ENCODE measurements around the gene TRABD2B. TPM values are rescaled to one million over a fixed set of nuclear protein-coding genes. Genes with fewer than 3 reads are reported as not detected.

TRABD2B gene
- total RNA-seq, 1 experiment from 2014 or later = not detected

DNA sequence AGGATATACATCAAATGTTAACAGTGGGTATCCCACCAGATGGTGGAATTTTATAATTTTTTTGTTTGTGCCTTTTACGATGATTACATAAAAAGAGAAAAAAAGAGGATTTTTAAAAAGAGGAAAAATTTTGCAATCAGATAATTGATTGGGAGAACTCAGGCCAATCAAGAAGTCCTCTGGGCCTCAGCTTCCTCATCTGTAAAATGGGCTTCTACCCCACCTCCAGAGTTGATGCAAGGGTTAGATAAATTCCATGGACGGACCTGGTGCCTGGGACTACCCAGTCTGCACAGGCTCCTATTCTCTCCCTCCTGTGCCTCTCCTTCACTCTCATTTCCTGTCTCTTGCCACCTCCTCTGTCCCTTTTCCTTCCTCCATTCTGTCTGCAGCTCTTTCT lies 88.9 kb downstream of the TRABD2B start:
- POLR2A ChIA-PET (ENCODE audit: low non-redundant PET) = no interaction called here
- CTCF ChIA-PET = no interaction called here
- Histone ChIP-seq H3K4me3 (ENCODE audit: low read depth, low read length, poor library complexity, severe bottlenecking) (no peak overlapping the region), H3K9me3 (ENCODE audit: low read depth, low read length, poor library complexity, severe bottlenecking) (no peaks in the 10 kb centered on the region), H3K4me1 (ENCODE audit: insufficient read depth, low read length, poor library complexity, severe bottlenecking) (no peaks in the 10 kb centered on the region), H3K27me3 (replicated peaks; ENCODE audit: insufficient read depth, low read depth, low read length, poor library complexity) (peaks cover 15% of the 10 kb centered on the region), H3K27ac (ENCODE audit: low read depth, low read length, poor library complexity, severe bottlenecking) (no peak overlapping the region), H3K36me3 (ENCODE audit: insufficient read depth, low read length, poor library complexity, severe bottlenecking) (no peaks in the 10 kb centered on the region)
- intact Hi-C loops (cut with micrococcal nuclease; ENCODE audit: unreplicated experiment) = no loop called here
- TF ChIP-seq, protein P1, sequence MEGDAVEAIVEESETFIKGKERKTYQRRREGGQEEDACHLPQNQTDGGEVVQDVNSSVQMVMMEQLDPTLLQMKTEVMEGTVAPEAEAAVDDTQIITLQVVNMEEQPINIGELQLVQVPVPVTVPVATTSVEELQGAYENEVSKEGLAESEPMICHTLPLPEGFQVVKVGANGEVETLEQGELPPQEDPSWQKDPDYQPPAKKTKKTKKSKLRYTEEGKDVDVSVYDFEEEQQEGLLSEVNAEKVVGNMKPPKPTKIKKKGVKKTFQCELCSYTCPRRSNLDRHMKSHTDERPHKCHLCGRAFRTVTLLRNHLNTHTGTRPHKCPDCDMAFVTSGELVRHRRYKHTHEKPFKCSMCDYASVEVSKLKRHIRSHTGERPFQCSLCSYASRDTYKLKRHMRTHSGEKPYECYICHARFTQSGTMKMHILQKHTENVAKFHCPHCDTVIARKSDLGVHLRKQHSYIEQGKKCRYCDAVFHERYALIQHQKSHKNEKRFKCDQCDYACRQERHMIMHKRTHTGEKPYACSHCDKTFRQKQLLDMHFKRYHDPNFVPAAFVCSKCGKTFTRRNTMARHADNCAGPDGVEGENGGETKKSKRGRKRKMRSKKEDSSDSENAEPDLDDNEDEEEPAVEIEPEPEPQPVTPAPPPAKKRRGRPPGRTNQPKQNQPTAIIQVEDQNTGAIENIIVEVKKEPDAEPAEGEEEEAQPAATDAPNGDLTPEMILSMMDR (conservative IDR thresholded peaks at IDR 0.05; ENCODE audit: low read depth, low read length) = no peak
- TF ChIP-seq EZH2 (IDR thresholded peaks at IDR 0.05; ENCODE audit: borderline replicate concordance, low read depth, low read length, poor library complexity, severe bottlenecking) = no peak
- no peak for DNase-seq (ENCODE audit: low spot score)
- no TSS peak for BruUV-seq (replicated peaks)

DNA sequence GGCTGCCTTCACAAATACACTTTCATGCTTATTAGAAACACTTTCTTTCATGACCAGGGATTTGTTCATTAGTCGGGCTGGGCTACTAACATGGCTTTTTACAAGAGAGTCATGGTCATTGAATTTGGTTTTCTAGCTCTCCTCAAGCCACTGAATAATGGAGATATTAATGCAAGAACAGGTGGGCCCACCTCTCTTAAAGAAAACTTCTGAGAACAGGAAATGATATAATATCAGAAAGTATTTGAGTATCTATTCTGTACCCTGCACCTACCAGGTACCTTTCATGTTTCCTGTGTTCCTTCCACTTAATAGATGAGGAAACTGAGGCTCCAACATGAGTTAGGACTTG lies 90.0 kb downstream of the TRABD2B start:
- DNase-seq (ENCODE audit: low spot score) = no peak
- ChIA-PET POLR2A (ENCODE audit: low non-redundant PET) (no interaction called here), CTCF (no interaction called here)
- H3K4me1 ChIP-seq (ENCODE audit: insufficient read depth, low read length, poor library complexity, severe bottlenecking) = no peaks in the 10 kb centered on the region
- H3K4me3 ChIP-seq (ENCODE audit: low read depth, low read length, poor library complexity, severe bottlenecking) = no peak overlapping the region
- TF ChIP-seq, protein P1 (conservative IDR thresholded peaks at IDR 0.05; ENCODE audit: low read depth, low read length) = no peak
- no peak for TF ChIP-seq EZH2 (IDR thresholded peaks at IDR 0.05; ENCODE audit: borderline replicate concordance, low read depth, low read length, poor library complexity, severe bottlenecking)
- no peaks in the 10 kb centered on the region for H3K9me3 ChIP-seq (ENCODE audit: low read depth, low read length, poor library complexity, severe bottlenecking)
- no peaks in the 10 kb centered on the region for H3K36me3 ChIP-seq (ENCODE audit: insufficient read depth, low read length, poor library complexity, severe bottlenecking)
- H3K27me3 ChIP-seq (replicated peaks; ENCODE audit: insufficient read depth, low read depth, low read length, poor library complexity) = peaks cover 15% of the 10 kb centered on the region
- H3K27ac ChIP-seq (ENCODE audit: low read depth, low read length, poor library complexity, severe bottlenecking) = no peak overlapping the region
- intact Hi-C loops (cut with micrococcal nuclease; ENCODE audit: unreplicated experiment) = no loop called here
- no TSS peak for BruUV-seq (replicated peaks)

DNA sequence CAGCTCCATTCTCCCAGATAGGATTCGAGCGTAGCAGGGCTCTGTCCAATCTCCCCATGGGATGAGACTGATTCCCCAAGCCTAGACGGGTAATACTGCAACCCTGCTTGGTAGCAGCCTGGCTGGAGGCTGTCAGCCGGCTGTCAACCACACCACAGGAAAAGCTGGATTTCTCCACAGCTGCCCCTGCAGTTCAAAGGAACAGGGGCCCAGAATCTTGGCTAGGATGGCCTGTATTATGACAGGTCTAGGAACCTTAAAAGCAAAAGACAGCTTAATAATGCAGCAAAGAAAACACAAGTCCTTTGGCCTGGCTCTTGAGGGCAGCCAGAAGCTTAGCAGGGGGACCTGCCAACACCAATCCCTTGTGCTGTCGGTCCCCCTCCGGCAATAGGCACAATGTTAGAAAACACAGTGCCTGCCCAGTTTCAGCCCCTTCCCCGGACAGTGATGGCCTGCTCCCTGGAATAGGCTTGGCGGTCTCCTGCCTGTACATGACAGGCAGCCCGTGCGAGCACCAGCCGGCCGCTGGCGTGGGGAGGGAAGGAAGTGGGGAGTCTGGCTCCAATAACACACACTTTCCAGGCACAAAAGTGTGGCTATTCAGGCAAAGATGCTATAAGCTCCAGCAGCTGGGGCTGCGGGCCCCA lies 90.5 kb downstream of the TRABD2B start:
- intact Hi-C loops (cut with micrococcal nuclease; ENCODE audit: unreplicated experiment) = no loop called here
- H3K9me3 ChIP-seq (ENCODE audit: low read depth, low read length, poor library complexity, severe bottlenecking) = no peaks in the 10 kb centered on the region
- peaks cover 15% of the 10 kb centered on the region for H3K27me3 ChIP-seq (replicated peaks; ENCODE audit: insufficient read depth, low read depth, low read length, poor library complexity)
- POLR2A ChIA-PET (ENCODE audit: low non-redundant PET) = no interaction called here
- no peaks in the 10 kb centered on the region for H3K4me1 ChIP-seq (ENCODE audit: insufficient read depth, low read length, poor library complexity, severe bottlenecking)
- no peaks in the 10 kb centered on the region for H3K36me3 ChIP-seq (ENCODE audit: insufficient read depth, low read length, poor library complexity, severe bottlenecking)
- H3K4me3 ChIP-seq (ENCODE audit: low read depth, low read length, poor library complexity, severe bottlenecking) = no peak overlapping the region
- no TSS peak for BruUV-seq (replicated peaks)
- TF ChIP-seq, protein P1 (conservative IDR thresholded peaks at IDR 0.05; ENCODE audit: low read depth, low read length) = no peak
- no peak for TF ChIP-seq EZH2 (IDR thresholded peaks at IDR 0.05; ENCODE audit: borderline replicate concordance, low read depth, low read length, poor library complexity, severe bottlenecking)
- CTCF ChIA-PET = no interaction called here
- no peak overlapping the region for H3K27ac ChIP-seq (ENCODE audit: low read depth, low read length, poor library complexity, severe bottlenecking)
- no peak for DNase-seq (ENCODE audit: low spot score)

Data from A673 (cell line).